Measurements from ENCODE around the gene BPIFB3.

- no peak for TF ChIP-seq CTCF (IDR thresholded peaks at IDR 0.05)
- no peak for TF ChIP-seq POLR2A (IDR thresholded peaks at IDR 0.05)
Observed at GRCh38 chr20:33034901-33035492, 18.7 kb upstream of the BPIFB3 start.

Measured in heart left ventricle (tissue), 13 donors.